Transverse colon (tissue), 3 donors: ENCODE measurements around the gene PDE9A.

Source experiments
- EP300 ChIP-seq: sonication (generic); formaldehyde crosslinking; IDR thresholded peaks from one replicate; pipeline ENCODE4 v1.6.1; 2017; ENCODE audit warnings: antibody characterized with exemption, low read depth
- TF ChIP-seq, protein P1 (sequence below), 5 experiments: fragments of 200-600 bp in 3 of 5; fragments of 450-650 bp in 2 of 5; sonication (generic) in 3 of 5; IDR thresholded peaks; 1 replicate in 2 of 5; 2 replicates in 3 of 5; pipeline ENCODE4 v1.5.1; 2016 to 2017; ENCODE audit warnings: antibody characterized with exemption in 5 of 5, inconsistent platforms in 3 of 5, mild to moderate bottlenecking in 2 of 5, moderate library complexity in 1 of 5

DNA sequence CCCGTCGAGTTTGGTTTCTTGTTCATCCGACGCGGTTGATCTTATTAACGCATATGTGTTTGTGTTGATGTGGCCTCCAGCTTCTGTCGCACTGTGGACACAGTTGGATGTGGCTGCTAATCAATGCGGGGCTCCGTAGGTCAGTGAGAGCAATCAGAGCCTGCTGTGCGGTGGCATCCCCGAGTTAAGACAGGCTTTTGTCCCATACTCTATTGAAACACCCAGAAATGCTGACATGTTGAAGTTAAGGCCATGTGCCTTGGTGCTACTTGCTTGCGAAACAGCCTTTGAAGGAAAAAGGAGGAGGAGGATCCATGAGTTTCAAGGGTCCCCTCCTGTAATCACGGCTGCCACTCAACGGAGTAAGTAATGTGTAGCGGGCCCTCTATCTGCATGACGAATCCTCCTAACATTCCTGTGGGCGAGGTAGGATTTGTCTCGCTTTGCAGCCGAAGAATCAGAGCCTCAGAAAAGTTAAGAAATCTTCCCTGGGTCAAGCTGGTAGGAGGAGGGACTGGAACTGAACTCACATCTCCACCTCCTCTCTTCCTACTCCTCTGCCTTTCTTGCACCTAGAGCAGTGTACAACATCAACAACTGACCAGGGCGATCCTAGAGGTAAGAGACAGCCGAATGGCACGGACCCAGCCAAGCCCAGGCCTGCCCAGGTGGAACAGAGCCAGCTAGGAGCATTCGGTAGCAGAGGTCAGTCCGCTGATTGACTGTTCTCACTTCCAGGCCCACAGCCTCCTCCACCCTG lies 19.5 kb downstream of the PDE9A start:
- TF ChIP-seq, protein P1, sequence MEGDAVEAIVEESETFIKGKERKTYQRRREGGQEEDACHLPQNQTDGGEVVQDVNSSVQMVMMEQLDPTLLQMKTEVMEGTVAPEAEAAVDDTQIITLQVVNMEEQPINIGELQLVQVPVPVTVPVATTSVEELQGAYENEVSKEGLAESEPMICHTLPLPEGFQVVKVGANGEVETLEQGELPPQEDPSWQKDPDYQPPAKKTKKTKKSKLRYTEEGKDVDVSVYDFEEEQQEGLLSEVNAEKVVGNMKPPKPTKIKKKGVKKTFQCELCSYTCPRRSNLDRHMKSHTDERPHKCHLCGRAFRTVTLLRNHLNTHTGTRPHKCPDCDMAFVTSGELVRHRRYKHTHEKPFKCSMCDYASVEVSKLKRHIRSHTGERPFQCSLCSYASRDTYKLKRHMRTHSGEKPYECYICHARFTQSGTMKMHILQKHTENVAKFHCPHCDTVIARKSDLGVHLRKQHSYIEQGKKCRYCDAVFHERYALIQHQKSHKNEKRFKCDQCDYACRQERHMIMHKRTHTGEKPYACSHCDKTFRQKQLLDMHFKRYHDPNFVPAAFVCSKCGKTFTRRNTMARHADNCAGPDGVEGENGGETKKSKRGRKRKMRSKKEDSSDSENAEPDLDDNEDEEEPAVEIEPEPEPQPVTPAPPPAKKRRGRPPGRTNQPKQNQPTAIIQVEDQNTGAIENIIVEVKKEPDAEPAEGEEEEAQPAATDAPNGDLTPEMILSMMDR (IDR thresholded peaks at IDR 0.05), result no peak
- no peak for TF ChIP-seq EP300
